Peyer's patch (tissue), 4 donors: ENCODE measurements around the gene SPRED3. TPM values are rescaled to one million over a fixed set of nuclear protein-coding genes. Genes with fewer than 3 reads are reported as not detected.
A peak's percentile ranks its signal among the peaks of the same experiment; 100 is the strongest.

Experiments
- DNase-seq, 3 donors: peaks; one replicate each; pipeline ENCODE4 v3.0.0-alpha.2; 2017 to 2019
- H3K27ac ChIP-seq, 4 donors: fragments of 200-600 bp; sonication (generic); one replicate each; pipeline ENCODE4 v1.5.1; 2016 to 2019
- H3K27me3 ChIP-seq, 2 donors: fragments of 200-600 bp; sonication (generic); one replicate each; pipeline ENCODE4 v1.5.1; 2019
- H3K36me3 ChIP-seq, 3 donors: fragments of 200-600 bp; sonication (generic); one replicate each; pipeline ENCODE4 v1.5.1; 2016 to 2019
- H3K4me1 ChIP-seq, 4 donors: fragments of 200-600 bp; sonication (generic); one replicate each; pipeline ENCODE4 v1.5.1; 2016 to 2019
- H3K4me3 ChIP-seq, 4 donors: fragments of 200-600 bp; sonication (generic); 1 replicate in 3 of 4; 2 replicates in 1 of 4; pipeline ENCODE4 v1.5.1; 2016 to 2019; ENCODE audit warnings: mild to moderate bottlenecking in 1 of 4
- H3K9me3 ChIP-seq, 4 donors: fragments of 200-600 bp; sonication (generic); one replicate each; pipeline ENCODE4 v1.5.1; 2016 to 2019; ENCODE audit warnings: mild to moderate bottlenecking in 1 of 4
- POLR2A ChIP-seq, 2 donors: fragments of 450-650 bp; IDR thresholded peaks; one replicate each; pipeline ENCODE4 v1.5.1; 2017; ENCODE audit warnings: antibody characterized with exemption in 2 of 2, mild to moderate bottlenecking in 2 of 2, moderate library complexity in 2 of 2
- total RNA-seq, 4 donors: library from RNA; depleted of rRNA; stranded (reverse); fragments of >200 nt; gene quantifications; one replicate each; pipeline ENCODE4 v1.1.0, GENCODE V29; 2016
- TF ChIP-seq, protein P1 (sequence below), 6 experiments: fragments of 450-650 bp in 4 of 6; fragments of 200-600 bp in 2 of 6; sonication (generic) in 1 of 6; IDR thresholded peaks; one replicate each; pipeline ENCODE4 v1.5.1; 2017 to 2019; ENCODE audit warnings: antibody characterized with exemption in 6 of 6, mild to moderate bottlenecking in 3 of 6, moderate library complexity in 1 of 6

Gene SPRED3
- total RNA-seq, 4 donors from 2014 or later, result 0.88 to 5.9 (median 2.4) TPM; not detected in 1

DNA sequence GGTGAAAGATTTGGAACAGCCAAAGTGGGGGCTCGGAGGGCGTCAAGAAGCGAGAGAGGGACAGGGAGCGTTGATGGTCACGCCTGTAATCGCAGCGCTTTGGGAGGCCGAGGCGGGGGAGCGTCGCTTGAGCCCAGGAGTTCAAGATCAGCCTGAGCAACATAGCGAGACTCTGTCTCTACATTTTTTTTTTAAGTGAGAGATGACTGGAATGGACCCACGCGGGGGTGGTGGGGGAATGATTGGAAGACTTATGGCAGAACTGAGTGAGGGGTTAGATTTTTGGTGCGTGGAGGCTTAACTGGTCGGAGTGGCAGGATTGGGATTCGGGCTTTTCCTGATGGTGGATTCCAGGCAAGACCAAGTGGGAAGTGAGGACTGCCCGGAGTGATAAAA, 13.4 kb upstream of the SPRED3 start:
- Histone ChIP-seq H3K4me3 (peak overlapping the region; percentile 67 to 79 (median 76)), H3K9me3 (no peaks in the 10 kb centered on the region), H3K36me3 (peaks cover 0 to 35% (median 0%) of the 10 kb centered on the region in 3 donors), H3K4me1 (peaks cover 4 to 19% (median 15%) of the 10 kb centered on the region in 4 donors), H3K27me3 (no peaks in the 10 kb centered on the region), H3K27ac (peak overlapping the region; percentile 85 to 91 (median 89))
- no peak for TF ChIP-seq POLR2A (IDR thresholded peaks at IDR 0.05)
- TF ChIP-seq, protein P1, sequence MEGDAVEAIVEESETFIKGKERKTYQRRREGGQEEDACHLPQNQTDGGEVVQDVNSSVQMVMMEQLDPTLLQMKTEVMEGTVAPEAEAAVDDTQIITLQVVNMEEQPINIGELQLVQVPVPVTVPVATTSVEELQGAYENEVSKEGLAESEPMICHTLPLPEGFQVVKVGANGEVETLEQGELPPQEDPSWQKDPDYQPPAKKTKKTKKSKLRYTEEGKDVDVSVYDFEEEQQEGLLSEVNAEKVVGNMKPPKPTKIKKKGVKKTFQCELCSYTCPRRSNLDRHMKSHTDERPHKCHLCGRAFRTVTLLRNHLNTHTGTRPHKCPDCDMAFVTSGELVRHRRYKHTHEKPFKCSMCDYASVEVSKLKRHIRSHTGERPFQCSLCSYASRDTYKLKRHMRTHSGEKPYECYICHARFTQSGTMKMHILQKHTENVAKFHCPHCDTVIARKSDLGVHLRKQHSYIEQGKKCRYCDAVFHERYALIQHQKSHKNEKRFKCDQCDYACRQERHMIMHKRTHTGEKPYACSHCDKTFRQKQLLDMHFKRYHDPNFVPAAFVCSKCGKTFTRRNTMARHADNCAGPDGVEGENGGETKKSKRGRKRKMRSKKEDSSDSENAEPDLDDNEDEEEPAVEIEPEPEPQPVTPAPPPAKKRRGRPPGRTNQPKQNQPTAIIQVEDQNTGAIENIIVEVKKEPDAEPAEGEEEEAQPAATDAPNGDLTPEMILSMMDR (IDR thresholded peaks at IDR 0.05), result no peak
- no peak for DNase-seq

DNA sequence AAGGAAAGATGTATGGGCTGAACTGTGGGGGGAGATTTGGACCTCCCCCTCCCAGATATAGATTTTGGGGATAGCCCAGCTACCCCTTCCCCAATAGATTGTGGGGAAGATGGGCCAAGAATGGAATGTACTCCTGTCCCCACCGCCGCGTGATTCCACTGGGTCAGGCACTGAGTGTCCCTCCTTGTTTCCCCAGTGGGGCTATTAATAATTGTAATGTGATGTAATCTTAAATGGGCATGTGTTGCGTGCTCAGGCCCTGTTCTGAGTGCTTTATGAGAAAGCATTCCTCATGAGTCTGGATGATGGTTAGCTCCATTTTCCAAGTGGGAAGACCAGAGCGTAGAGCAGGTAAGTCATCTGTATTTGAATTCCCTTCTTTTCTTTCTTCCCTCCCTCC, 12.7 kb upstream of the SPRED3 start:
- TF ChIP-seq, protein P1 (IDR thresholded peaks at IDR 0.05), result no peak
- no peak for TF ChIP-seq POLR2A (IDR thresholded peaks at IDR 0.05)
- H3K27ac ChIP-seq, result peak overlapping the region in 1 of 4 donors; percentile 87
- peaks cover 0 to 41% (median 0%) of the 10 kb centered on the region in 3 donors for H3K36me3 ChIP-seq
- H3K9me3 ChIP-seq, result no peaks in the 10 kb centered on the region
- peaks cover 4 to 19% (median 15%) of the 10 kb centered on the region in 4 donors for H3K4me1 ChIP-seq
- no peak for DNase-seq
- H3K27me3 ChIP-seq, result no peaks in the 10 kb centered on the region
- H3K4me3 ChIP-seq, result peak overlapping the region; percentile 67 to 79 (median 76)

DNA sequence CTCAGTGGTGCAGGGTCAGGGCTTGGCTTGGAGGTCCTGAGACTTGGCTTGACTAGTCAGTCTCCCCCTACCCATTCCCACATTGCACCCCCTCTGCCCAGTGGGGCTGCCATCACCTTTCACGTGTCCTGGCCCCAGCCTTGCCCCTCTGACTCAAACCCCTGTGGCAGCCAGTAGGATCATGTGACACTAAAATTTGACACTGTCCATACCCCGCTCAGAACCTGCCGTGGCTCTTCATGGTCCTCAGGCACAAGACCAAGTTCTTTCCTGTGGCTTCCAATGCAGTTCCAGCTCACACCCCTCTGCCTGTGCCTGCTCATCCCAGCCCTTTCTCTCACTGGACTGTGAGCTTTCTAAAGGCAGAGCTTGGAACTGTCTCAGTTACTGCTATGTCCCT, 11.9 kb upstream of the SPRED3 start:
- H3K4me1 ChIP-seq, result peaks cover 4 to 19% (median 15%) of the 10 kb centered on the region in 4 donors
- H3K9me3 ChIP-seq, result no peaks in the 10 kb centered on the region
- no peak overlapping the region for H3K27ac ChIP-seq
- no peak overlapping the region for H3K4me3 ChIP-seq
- H3K36me3 ChIP-seq, result peaks cover 0 to 50% (median 0%) of the 10 kb centered on the region in 3 donors
- no peaks in the 10 kb centered on the region for H3K27me3 ChIP-seq
- TF ChIP-seq POLR2A (IDR thresholded peaks at IDR 0.05), result no peak
- TF ChIP-seq, protein P1 (IDR thresholded peaks at IDR 0.05), result no peak
- no peak for DNase-seq

DNA sequence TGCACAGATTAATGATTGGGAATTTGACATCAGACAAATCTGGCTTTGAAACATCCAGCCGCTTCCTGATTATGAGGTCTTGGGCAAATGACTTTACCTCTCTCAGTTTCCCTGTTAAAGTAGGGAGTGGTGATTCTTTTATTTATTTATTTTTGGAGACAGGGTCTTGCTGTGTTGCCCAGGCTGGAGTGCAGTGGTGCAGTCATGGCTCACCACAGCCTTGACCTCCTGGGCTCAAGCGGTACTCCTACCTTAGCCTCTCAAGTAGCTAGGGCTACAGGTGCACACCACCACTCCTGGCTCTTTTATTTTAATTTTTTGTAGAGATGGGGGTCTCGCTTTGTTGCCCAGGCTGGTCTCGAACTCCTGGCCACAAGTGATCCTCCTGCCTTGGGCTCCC, 11.4 kb upstream of the SPRED3 start:
- TF ChIP-seq, protein P1 (IDR thresholded peaks at IDR 0.05), result no peak
- TF ChIP-seq POLR2A (IDR thresholded peaks at IDR 0.05), result no peak
- DNase-seq, result no peak
- peaks cover 4 to 19% (median 15%) of the 10 kb centered on the region in 4 donors for H3K4me1 ChIP-seq
- no peak overlapping the region for H3K4me3 ChIP-seq
- no peak overlapping the region for H3K27ac ChIP-seq
- H3K27me3 ChIP-seq, result no peaks in the 10 kb centered on the region
- no peaks in the 10 kb centered on the region for H3K9me3 ChIP-seq
- H3K36me3 ChIP-seq, result peaks cover 0 to 54% (median 0%) of the 10 kb centered on the region in 3 donors

DNA sequence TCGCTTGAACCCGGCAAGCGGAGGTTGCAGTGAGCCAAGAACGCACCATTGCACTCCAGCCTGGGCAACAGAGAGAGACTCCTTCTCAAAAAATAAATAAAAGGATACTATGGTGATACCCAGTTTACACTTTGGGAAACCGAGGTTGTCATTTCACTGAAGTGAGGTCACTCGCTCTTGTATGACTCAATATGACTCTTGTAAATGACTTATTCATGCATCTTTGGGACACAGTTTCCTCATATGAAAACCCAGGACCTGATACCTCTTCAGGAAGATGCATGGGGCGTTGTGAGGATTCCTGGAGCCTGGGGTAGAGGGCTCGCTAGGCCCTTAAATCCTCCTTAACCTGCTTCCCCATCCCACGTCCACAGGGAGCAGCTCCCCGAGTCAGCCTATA, 9.6 kb upstream of the SPRED3 start:
- TF ChIP-seq POLR2A (IDR thresholded peaks at IDR 0.05), result no peak
- TF ChIP-seq, protein P1 (IDR thresholded peaks at IDR 0.05), result no peak
- peaks cover 0 to 72% (median 0%) of the 10 kb centered on the region in 3 donors for H3K36me3 ChIP-seq

More for the DNA sequence above, 9.6 kb upstream of the SPRED3 start:
- no peak for DNase-seq
- no peak overlapping the region for H3K4me3 ChIP-seq
- no peaks in the 10 kb centered on the region for H3K9me3 ChIP-seq
- no peaks in the 10 kb centered on the region for H3K27me3 ChIP-seq
- peaks cover 4 to 19% (median 15%) of the 10 kb centered on the region in 4 donors for H3K4me1 ChIP-seq
- no peak overlapping the region for H3K27ac ChIP-seq
